ENCODE results near the gene NDUFAF8. TPM values are rescaled to one million over a fixed set of nuclear protein-coding genes. Genes with fewer than 3 reads are reported as not detected.

NDUFAF8 gene
- total RNA-seq, 2 experiments from 2014 or later = 72.3 to 75.4 TPM

GRCh38 chr17:81241648-81242420 lies 2.7 kb downstream of the NDUFAF8 start:
- CTCF ChIA-PET = interaction anchor here (5.5 kb wide), 1 partner anchor 99 kb away, joined by 30 read pairs; no protein-coding TSS in a partner anchor
- H3K4me3 Mint-ChIP-seq = peak overlapping the region; percentile 95
- H3K4me1 Mint-ChIP-seq (ENCODE audit: low read depth) = peaks cover 31% of the 10 kb centered on the region
- H3K9me3 Mint-ChIP-seq = no peaks in the 10 kb centered on the region
- peak overlapping the region; percentile 25 for H3K27ac Mint-ChIP-seq
- intact Hi-C loops (cut with micrococcal nuclease) = loop anchor here (5.0 kb wide), 1 partner anchor 100 kb away; no protein-coding TSS in a partner anchor
- DNase-seq = peak; percentile 86
- TF ChIP-seq CTCF (IDR thresholded peaks at IDR 0.05) = peak; percentile 92
- POLR2A ChIA-PET = interaction anchor here (5.0 kb wide), 1 partner anchor 16 kb away, joined by 26 read pairs; no protein-coding TSS in a partner anchor
- peak; percentile 21 for ATAC-seq
- H3K27me3 Mint-ChIP-seq = no peaks in the 10 kb centered on the region
- peaks cover 24% of the 10 kb centered on the region for H3K36me3 Mint-ChIP-seq (ENCODE audit: low read depth)

GRCh38 chr17:81242421-81243332 lies 3.6 kb downstream of the NDUFAF8 start:
- TF ChIP-seq CTCF (IDR thresholded peaks at IDR 0.05) = no peak
- no peaks in the 10 kb centered on the region for H3K9me3 Mint-ChIP-seq
- H3K4me3 Mint-ChIP-seq = no peak overlapping the region
- peaks cover 24% of the 10 kb centered on the region for H3K36me3 Mint-ChIP-seq (ENCODE audit: low read depth)
- no peaks in the 10 kb centered on the region for H3K27me3 Mint-ChIP-seq
- ATAC-seq = no peak
- intact Hi-C loops (cut with micrococcal nuclease) = loop anchor here (5.0 kb wide), 1 partner anchor 100 kb away; no protein-coding TSS in a partner anchor
- peaks cover 25% of the 10 kb centered on the region for H3K4me1 Mint-ChIP-seq (ENCODE audit: low read depth)
- ChIA-PET POLR2A (no interaction called here), CTCF (interaction anchor here (5.5 kb wide), 1 partner anchor 99 kb away, joined by 30 read pairs; no protein-coding TSS in a partner anchor)
- no peak for DNase-seq
- peak overlapping the region; percentile 25 for H3K27ac Mint-ChIP-seq

GRCh38 chr17:81243333-81243664 lies 4.2 kb downstream of the NDUFAF8 start:
- no peak overlapping the region for H3K4me3 Mint-ChIP-seq
- TF ChIP-seq CTCF (IDR thresholded peaks at IDR 0.05) = no peak
- no peak for DNase-seq
- H3K27ac Mint-ChIP-seq = no peak overlapping the region
- no peaks in the 10 kb centered on the region for H3K9me3 Mint-ChIP-seq
- intact Hi-C loops (cut with micrococcal nuclease) = loop anchor here (5.0 kb wide), 1 partner anchor 101 kb away; no protein-coding TSS in a partner anchor
- ChIA-PET CTCF (no interaction called here), POLR2A (no interaction called here)
- peaks cover 24% of the 10 kb centered on the region for H3K36me3 Mint-ChIP-seq (ENCODE audit: low read depth)
- no peaks in the 10 kb centered on the region for H3K27me3 Mint-ChIP-seq
- peaks cover 21% of the 10 kb centered on the region for H3K4me1 Mint-ChIP-seq (ENCODE audit: low read depth)
- ATAC-seq = no peak

- intact Hi-C loops (cut with micrococcal nuclease) = loop anchor here (5.0 kb wide), 1 partner anchor 102 kb away; no protein-coding TSS in a partner anchor
- POLR2A ChIA-PET = interaction anchor here (1.1 kb wide), 1 partner anchor 292 kb away, joined by 4 read pairs; no protein-coding TSS in a partner anchor
- CTCF ChIA-PET = interaction anchor here (1.6 kb wide), 1 partner anchor 240 kb away, joined by 4 read pairs; no protein-coding TSS in a partner anchor
- H3K27me3 Mint-ChIP-seq = no peaks in the 10 kb centered on the region
- H3K4me1 Mint-ChIP-seq (ENCODE audit: low read depth) = peaks cover 21% of the 10 kb centered on the region
- ATAC-seq (no peak), DNase-seq (no peak)
- TF ChIP-seq CTCF (IDR thresholded peaks at IDR 0.05) = no peak
- H3K9me3 Mint-ChIP-seq = no peaks in the 10 kb centered on the region
- H3K27ac Mint-ChIP-seq = peak overlapping the region; percentile 20
- peaks cover 24% of the 10 kb centered on the region for H3K36me3 Mint-ChIP-seq (ENCODE audit: low read depth)
- H3K4me3 Mint-ChIP-seq = no peak overlapping the region
Measured at GRCh38 chr17:81244358-81245023, 5.4 kb downstream of the NDUFAF8 start.
